ENCODE results near the gene TIAM1.

TIAM1 gene

GRCh38 chr21:31107871-31108270 is 236.2 kb downstream of the TIAM1 start:
- Histone ChIP-seq H3K27me3 (replicated peaks) (no peaks in the 10 kb centered on the region), H3K4me3 (ENCODE audit: low read depth, low read length) (no peak overlapping the region), H3K27ac (no peak overlapping the region), H3K36me3 (replicated peaks) (no peaks in the 10 kb centered on the region)
- DNase-seq, result no peak
- TF ChIP-seq CTCF (IDR thresholded peaks at IDR 0.05; ENCODE audit: low read depth, low read length, missing control alignments), result no peak
- in situ Hi-C loops (cut with HindIII; ENCODE audit: low pct_ligation_motif_present, low sequenced_read_pairs), result no loop called here

- no peak for TF ChIP-seq CTCF (IDR thresholded peaks at IDR 0.05; ENCODE audit: low read depth, low read length, missing control alignments)
- H3K27ac ChIP-seq, result no peak overlapping the region
- H3K27me3 ChIP-seq (replicated peaks), result no peaks in the 10 kb centered on the region
- in situ Hi-C loops (cut with HindIII; ENCODE audit: low pct_ligation_motif_present, low sequenced_read_pairs), result no loop called here
- no peak for DNase-seq
- no peak overlapping the region for H3K4me3 ChIP-seq (ENCODE audit: low read depth, low read length)
- no peaks in the 10 kb centered on the region for H3K36me3 ChIP-seq (replicated peaks)
Observed at GRCh38 chr21:31107176-31107785, 236.8 kb downstream of the TIAM1 start.

- Histone ChIP-seq H3K4me3 (ENCODE audit: low read depth, low read length) (no peak overlapping the region), H3K36me3 (replicated peaks) (no peaks in the 10 kb centered on the region), H3K27ac (no peak overlapping the region), H3K27me3 (replicated peaks) (no peaks in the 10 kb centered on the region)
- in situ Hi-C loops (cut with HindIII; ENCODE audit: low pct_ligation_motif_present, low sequenced_read_pairs), result no loop called here
- no peak for TF ChIP-seq CTCF (IDR thresholded peaks at IDR 0.05; ENCODE audit: low read depth, low read length, missing control alignments)
- no peak for DNase-seq
Observed at GRCh38 chr21:31103571-31104265, 240.3 kb downstream of the TIAM1 start.

GRCh38 chr21:31103163-31103562 is 240.9 kb downstream of the TIAM1 start:
- Histone ChIP-seq H3K27me3 (replicated peaks) (no peaks in the 10 kb centered on the region), H3K27ac (no peak overlapping the region), H3K4me3 (ENCODE audit: low read depth, low read length) (no peak overlapping the region), H3K36me3 (replicated peaks) (no peaks in the 10 kb centered on the region)
- no peak for TF ChIP-seq CTCF (IDR thresholded peaks at IDR 0.05; ENCODE audit: low read depth, low read length, missing control alignments)
- in situ Hi-C loops (cut with HindIII; ENCODE audit: low pct_ligation_motif_present, low sequenced_read_pairs), result no loop called here
- no peak for DNase-seq

GRCh38 chr21:31099122-31099521 is 244.9 kb downstream of the TIAM1 start:
- H3K27me3 ChIP-seq (replicated peaks), result no peaks in the 10 kb centered on the region
- H3K36me3 ChIP-seq (replicated peaks), result no peaks in the 10 kb centered on the region
- no peak for DNase-seq
- no peak for TF ChIP-seq CTCF (IDR thresholded peaks at IDR 0.05; ENCODE audit: low read depth, low read length, missing control alignments)
- no peak overlapping the region for H3K27ac ChIP-seq
- H3K4me3 ChIP-seq (ENCODE audit: low read depth, low read length), result no peak overlapping the region
- in situ Hi-C loops (cut with HindIII; ENCODE audit: low pct_ligation_motif_present, low sequenced_read_pairs), result no loop called here
